ENCODE measurements around the gene MST1. TPM values are rescaled to one million over a fixed set of nuclear protein-coding genes. Genes with fewer than 3 reads are reported as not detected.

MST1 gene
- total RNA-seq, 1 experiment from 2014 or later: 11.0 TPM

- H3K4me3 ChIP-seq (ENCODE audit: insufficient read depth, low read depth, low read length): no peak overlapping the region
- no peaks in the 10 kb centered on the region for H3K27me3 ChIP-seq (ENCODE audit: control insufficient read depth, insufficient read depth, low read length)
- no peak for DNase-seq
- H3K36me3 ChIP-seq (replicated peaks; ENCODE audit: control insufficient read depth, insufficient read depth, low read length): no peaks in the 10 kb centered on the region
These were observed 49.7 kb downstream of the MST1 start for GRCh38 chr3:49639551-49639950.

GRCh38 chr3:49638445-49638844 is 50.8 kb downstream of the MST1 start:
- Histone ChIP-seq H3K36me3 (replicated peaks; ENCODE audit: control insufficient read depth, insufficient read depth, low read length) (no peaks in the 10 kb centered on the region), H3K4me3 (ENCODE audit: insufficient read depth, low read depth, low read length) (no peak overlapping the region), H3K27me3 (ENCODE audit: control insufficient read depth, insufficient read depth, low read length) (no peaks in the 10 kb centered on the region)
- no peak for DNase-seq

- Histone ChIP-seq H3K27me3 (ENCODE audit: control insufficient read depth, insufficient read depth, low read length) (no peaks in the 10 kb centered on the region), H3K36me3 (replicated peaks; ENCODE audit: control insufficient read depth, insufficient read depth, low read length) (no peaks in the 10 kb centered on the region), H3K4me3 (ENCODE audit: insufficient read depth, low read depth, low read length) (no peak overlapping the region)
- no peak for DNase-seq
These were observed 52.2 kb downstream of the MST1 start for GRCh38 chr3:49636883-49637609.

- H3K36me3 ChIP-seq (replicated peaks; ENCODE audit: control insufficient read depth, insufficient read depth, low read length): no peaks in the 10 kb centered on the region
- no peaks in the 10 kb centered on the region for H3K27me3 ChIP-seq (ENCODE audit: control insufficient read depth, insufficient read depth, low read length)
- H3K4me3 ChIP-seq (ENCODE audit: insufficient read depth, low read depth, low read length): no peak overlapping the region
- DNase-seq: peak; percentile 59
These were observed 54.5 kb downstream of the MST1 start for GRCh38 chr3:49634736-49635135.

Other genes with a start within 250 kb of the MST1 start
- gene DAG1, start 219.2 kb downstream of the MST1 start, total RNA-seq (2014; rRNA removed; shearing (Covaris generic)): 80.4 and 87.4 TPM in 2 replicates
- 0.52 and 1.1 TPM in 2 replicates for gene BSN, start 135.0 kb downstream of the MST1 start, total RNA-seq (2014; rRNA removed; shearing (Covaris generic))
- 236 and 260 TPM in 2 replicates for gene APEH, start 15.1 kb downstream of the MST1 start, total RNA-seq (2014; rRNA removed; shearing (Covaris generic))
- gene RNF123, start 83 bp upstream of the MST1 start, total RNA-seq (2014; rRNA removed; shearing (Covaris generic)): 22.1 and 31.2 TPM in 2 replicates
- gene AMIGO3, start 30.2 kb upstream of the MST1 start, total RNA-seq (2014; rRNA removed; shearing (Covaris generic)): 5.7 and 5.8 TPM in 2 replicates
- gene GMPPB, start 34.5 kb upstream of the MST1 start, total RNA-seq (2014; rRNA removed; shearing (Covaris generic)): 24.6 and 43.5 TPM in 2 replicates
- gene IP6K1, start 97.1 kb upstream of the MST1 start, total RNA-seq (2014; rRNA removed; shearing (Covaris generic)): 34.7 and 38.2 TPM in 2 replicates
- not detected in 2 replicates for gene CDHR4, start 110.4 kb upstream of the MST1 start, total RNA-seq (2014; rRNA removed; shearing (Covaris generic))
- gene INKA1, start 113.8 kb upstream of the MST1 start, total RNA-seq (2014; rRNA removed; shearing (Covaris generic)): 2.3 and 6.5 TPM in 2 replicates
- 0.07 and 0.55 TPM in 2 replicates for gene UBA7, start 124.5 kb upstream of the MST1 start, total RNA-seq (2014; rRNA removed; shearing (Covaris generic))
- gene TRAIP, start 167.1 kb upstream of the MST1 start, total RNA-seq (2014; rRNA removed; shearing (Covaris generic)): 16.1 and 24.9 TPM in 2 replicates
- 38.6 and 46.8 TPM in 2 replicates for gene CAMKV, start 180.4 kb upstream of the MST1 start, total RNA-seq (2014; rRNA removed; shearing (Covaris generic))
- gene MST1R, start 214.4 kb upstream of the MST1 start, total RNA-seq (2014; rRNA removed; shearing (Covaris generic)): 0.76 and 2.0 TPM in 2 replicates
- gene MON1A, start 240.3 kb upstream of the MST1 start, total RNA-seq (2014; rRNA removed; shearing (Covaris generic)): 10.2 and 15.9 TPM in 2 replicates